NCI-H2171 treated with DMSO at 0.1 percent for 48 hours (cell line): Measurements from ENCODE around the gene SHLD2.
"Not testable (repeated sequence)": the region's sequence is repeated elsewhere in the genome, so short reads cannot be mapped to it uniquely, and the experiment has no call there.

Experiments
- DNase-seq: peaks from one replicate; lab custom pipeline; 2025; lab: John Stamatoyannopoulos, UW

Gene SHLD2

GRCh38 chr10:87094373-87095235, at the start of gene SHLD2, which contains the start of gene GLUD1:
Gene SHLD2 (plus strand): TSS chr10:87095206. CDS start chr10:87151355, 56,149 bp downstream.
Gene GLUD1 (minus strand): TSS chr10:87094843. CDS start chr10:87094769, 74 bp downstream.
- peak; percentile 66 for DNase-seq

- DNase-seq = no peak
These were observed 49.5 kb upstream of the SHLD2 start for GRCh38 chr10:87045434-87045938.

DNA sequence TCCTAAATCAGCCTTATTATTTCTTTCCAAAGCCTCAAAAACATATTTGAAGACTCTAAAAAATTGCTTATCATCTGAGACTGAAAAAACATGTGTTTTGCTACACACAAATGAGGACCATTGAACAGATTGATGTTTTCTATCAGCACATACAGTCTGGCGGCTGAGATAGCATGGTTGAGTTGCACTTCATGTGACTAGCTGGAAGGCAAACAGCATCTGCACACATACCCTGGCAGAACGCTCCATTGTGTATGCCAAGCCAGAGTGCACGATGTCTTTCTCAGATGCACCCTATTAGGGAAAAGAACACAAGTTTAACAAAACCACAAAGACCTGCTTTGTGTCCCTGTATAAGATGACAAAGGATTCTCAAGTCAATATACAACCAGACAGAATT, 41.9 kb upstream of the SHLD2 start:
- peak; percentile 25 for DNase-seq

DNA sequence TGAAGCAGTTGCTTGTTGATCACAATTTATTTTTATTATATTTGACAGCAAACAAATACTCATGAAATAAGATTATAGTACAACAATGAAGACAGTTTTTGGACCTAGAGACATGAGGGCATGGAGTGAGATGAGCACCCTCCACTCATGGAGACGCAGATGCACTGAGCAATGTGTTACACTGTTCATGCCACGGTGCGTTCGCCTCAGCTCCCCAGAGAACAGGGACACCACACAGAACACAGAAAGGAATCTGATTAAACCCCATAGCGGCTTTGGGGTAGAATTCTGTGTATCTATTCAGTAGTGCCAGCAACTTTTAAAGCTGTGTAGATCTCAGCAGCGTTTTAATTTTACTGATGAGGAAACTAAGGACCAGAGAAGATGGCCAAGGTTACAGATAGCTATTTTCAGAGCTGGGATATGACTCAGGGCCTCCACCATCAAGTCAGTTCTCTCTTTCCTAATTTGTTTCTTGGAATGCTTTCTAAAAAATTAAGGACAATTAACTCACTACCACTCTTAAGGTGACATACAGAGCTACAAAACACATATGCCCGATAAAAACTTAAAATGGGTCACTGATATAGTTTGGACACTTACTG, 41.3 kb upstream of the SHLD2 start:
- no peak for DNase-seq

DNA sequence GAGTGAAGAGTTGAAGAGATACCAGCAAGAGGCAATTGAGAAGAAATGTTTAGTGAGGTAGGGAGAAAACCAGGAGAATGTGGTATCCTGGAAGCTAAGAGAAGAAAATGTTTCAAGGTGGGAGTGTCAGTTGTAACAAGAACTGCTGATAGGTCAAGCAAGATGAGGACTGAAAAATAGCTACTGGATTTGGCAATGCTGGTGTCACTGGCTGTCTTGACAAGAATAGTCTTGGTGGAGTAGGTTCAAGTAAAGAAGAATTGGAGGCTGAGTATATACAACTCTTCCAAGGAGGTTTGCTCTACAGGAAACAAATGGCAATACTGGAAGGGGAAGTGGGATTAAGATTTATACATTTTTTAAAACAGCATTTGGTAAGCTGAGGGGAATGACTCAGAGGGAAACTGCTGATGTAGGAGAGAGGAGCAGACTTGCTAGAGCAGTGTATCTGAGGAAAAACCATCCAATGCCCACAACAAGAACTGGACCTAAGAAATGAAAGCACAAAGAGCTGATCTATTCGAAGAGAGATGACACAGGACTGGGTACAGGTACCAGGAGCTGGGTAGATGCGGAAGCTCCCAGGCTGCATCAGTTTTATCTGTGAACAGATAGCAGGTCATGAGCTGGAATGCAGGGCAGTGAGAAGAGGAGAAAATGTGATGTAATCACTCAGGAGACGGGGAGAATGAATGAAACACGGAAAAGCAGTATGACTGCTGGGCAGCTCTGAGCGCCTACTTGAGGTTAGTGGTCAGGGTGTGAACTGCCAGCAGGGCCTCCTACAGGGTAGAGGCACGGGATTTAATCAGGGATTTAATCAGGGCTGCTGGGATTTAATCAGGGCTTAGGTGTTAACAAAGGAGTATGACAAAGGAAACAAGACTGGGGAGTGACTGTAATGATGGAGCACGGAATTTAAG, 40.4 kb upstream of the SHLD2 start:
- no peak for DNase-seq

- no peak for DNase-seq
These were observed 36.8 kb upstream of the SHLD2 start for GRCh38 chr10:87058171-87058570.

DNA sequence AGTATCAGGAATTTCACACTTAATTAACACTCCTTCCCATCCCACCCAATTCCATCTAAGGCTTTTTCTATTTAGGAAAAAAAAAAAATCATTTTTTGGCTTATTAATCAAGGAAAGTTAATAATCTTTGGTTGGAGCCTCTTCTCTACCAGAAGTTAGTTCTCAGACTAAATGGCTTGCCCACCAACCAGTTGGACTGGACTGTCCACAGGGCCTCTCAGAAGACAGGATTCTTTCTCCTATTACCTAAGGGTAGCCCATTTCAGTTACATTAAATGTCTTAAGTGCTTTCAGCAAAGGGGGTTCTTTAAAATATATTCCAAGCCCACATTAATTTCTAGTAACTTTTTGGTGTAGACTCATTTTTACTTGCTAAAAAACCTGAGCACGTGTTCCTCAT, 35.6 kb upstream of the SHLD2 start:
- no peak for DNase-seq

GRCh38 chr10:87060280-87060928, 34.6 kb upstream of the SHLD2 start:
- no peak for DNase-seq

DNA sequence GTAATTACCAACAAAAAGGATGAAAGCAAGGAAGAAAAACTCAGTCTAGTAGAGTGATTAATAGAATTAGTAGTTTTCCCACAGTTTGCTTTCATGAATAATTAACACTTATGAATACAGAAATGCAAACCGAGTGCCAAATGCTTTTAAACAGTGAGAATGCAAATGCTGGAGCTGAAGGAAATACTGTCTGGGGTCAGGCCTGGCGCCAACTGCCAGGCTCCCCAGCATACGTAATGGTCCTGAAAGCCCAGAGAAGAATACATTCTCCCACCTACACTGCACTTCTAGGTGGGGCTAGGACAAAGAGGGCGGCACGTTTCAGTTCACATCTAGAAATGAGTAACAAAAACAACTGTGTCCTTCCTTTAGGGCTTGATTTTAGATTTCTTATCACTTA, 30.4 kb upstream of the SHLD2 start:
- DNase-seq = no peak

GRCh38 chr10:87066178-87066577, 28.8 kb upstream of the SHLD2 start:
- DNase-seq = no peak

DNA sequence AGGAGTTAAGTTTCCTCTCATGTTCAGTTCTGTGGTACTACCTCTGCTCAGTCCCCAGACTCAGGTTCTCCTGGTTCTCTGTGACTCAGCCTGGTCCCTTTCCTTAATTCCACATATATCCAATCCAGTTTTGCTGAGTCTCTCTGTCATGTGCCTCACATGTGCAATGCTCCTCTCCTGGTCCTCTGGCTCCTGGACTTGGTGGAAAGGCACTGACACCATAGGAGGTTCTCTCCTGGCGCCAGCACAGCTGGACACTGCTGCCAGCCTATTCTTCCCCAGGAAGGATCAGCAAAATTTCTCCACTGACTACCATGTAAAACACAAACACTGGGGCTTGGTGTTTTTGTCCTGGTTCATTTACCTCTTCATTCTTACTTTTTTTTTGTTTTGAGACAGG, 28.1 kb upstream of the SHLD2 start:
- DNase-seq = no peak

DNA sequence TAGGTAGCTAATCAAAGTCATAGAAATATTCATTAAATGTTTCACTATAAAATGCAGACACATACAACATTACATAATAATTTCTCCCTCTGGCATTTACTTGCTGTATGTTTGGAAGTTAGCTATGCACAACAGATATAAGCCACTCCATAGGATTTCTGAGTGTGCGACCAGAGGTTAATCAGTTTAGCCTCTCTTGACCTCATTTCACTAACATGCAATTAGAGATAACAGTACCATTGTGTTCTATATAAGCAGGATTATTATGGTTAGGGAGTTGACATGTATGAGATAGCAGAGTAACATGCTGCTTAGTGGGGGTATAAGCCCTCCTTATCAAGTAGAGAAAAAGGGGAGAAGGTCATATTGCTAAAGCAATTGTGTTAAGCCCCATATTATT, 26.7 kb upstream of the SHLD2 start:
- DNase-seq = no peak

- no peak for DNase-seq
These were observed 22.6 kb upstream of the SHLD2 start for GRCh38 chr10:87072449-87072848.

GRCh38 chr10:87076421-87076820, 18.6 kb upstream of the SHLD2 start:
- DNase-seq = peak; percentile 12

GRCh38 chr10:87079106-87079836, 15.7 kb upstream of the SHLD2 start:
- no peak for DNase-seq

GRCh38 chr10:87080621-87081020, 14.4 kb upstream of the SHLD2 start:
- DNase-seq = not testable (repeated sequence)

- DNase-seq = not testable (repeated sequence)
These were observed 13.4 kb upstream of the SHLD2 start for GRCh38 chr10:87081574-87081973.

DNA sequence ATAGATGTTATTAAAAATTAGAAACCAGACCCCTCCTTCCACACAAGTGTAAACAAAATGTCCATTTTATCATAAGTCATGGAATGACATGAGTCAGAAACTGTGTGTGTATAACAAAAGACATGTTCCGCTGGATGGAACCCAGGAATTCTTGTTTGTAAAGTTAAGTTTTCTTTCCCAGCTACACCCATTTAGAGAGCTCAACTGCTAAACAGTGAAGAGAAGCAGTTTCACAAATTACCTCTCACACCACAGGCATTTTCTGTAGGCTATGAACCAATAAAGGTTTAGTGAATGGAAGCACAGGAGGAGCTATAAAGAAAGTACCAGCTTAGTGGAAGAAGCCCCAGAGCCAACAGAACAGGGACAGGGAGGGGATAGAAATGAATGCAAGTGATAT, 12.8 kb upstream of the SHLD2 start:
- DNase-seq = not testable (repeated sequence)

GRCh38 chr10:87083576-87084290, 11.3 kb upstream of the SHLD2 start:
- DNase-seq = not testable (repeated sequence)

DNA sequence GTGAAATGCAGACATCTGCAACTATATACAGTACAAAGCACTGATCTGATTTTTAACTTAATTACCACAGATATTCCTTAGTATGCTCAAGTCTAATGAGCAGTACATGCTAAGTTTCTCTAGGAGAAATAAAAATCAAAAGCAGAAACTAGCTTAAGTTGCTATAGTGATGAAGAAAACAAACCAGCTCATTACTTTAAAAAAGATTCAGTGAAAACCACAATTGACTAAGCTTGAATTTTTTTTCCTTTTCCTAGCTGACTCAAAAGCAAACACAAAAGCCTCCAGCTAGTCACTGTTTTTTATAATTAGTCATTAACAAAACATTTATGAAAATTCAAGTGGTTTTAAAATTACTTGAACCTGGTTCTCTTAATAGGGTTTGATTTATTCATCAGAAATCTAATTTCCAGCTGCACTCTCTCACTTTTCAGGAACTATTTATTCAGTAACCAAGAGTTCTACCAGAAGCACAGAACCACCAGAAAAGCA, 10.7 kb upstream of the SHLD2 start:
- DNase-seq = not testable (repeated sequence)
